Smooth muscle cell (in vitro differentiated cells): ENCODE results near the gene AHCYL1. TPM values are rescaled to one million over a fixed set of nuclear protein-coding genes. Genes with fewer than 3 reads are reported as not detected.

Experiments used
- DNase-seq: peaks from one replicate; lab custom pipeline; 2025; ENCODE audit not compliant: unreplicated experiment; lab: John Stamatoyannopoulos, UW
- H2AFZ ChIP-seq: fragments of 200-600 bp; sonication (generic); 2 replicates; pipeline ENCODE4 v1.6.0; 2016; ENCODE audit warnings: antibody characterized with exemption, low read depth, mild to moderate bottlenecking
- H3F3A ChIP-seq: fragments of 200-600 bp; sonication (generic); 2 replicates; pipeline ENCODE4 v1.6.0; 2017; ENCODE audit warnings: antibody characterized with exemption, low read depth
- H3K27ac ChIP-seq: fragments of 200-600 bp; sonication (generic); 2 replicates; pipeline ENCODE4 v1.5.1; 2016; ENCODE audit warnings: low read depth, mild to moderate bottlenecking
- H3K27me3 ChIP-seq: fragments of 200-600 bp; sonication (generic); 2 replicates; pipeline ENCODE4 v1.6.1; 2016; ENCODE audit warnings: low read depth, mild to moderate bottlenecking
- H3K36me3 ChIP-seq: fragments of 200-600 bp; sonication (generic); 2 replicates; pipeline ENCODE4 v1.5.1; 2016; ENCODE audit warnings: low read depth
- H3K4me1 ChIP-seq: fragments of 200-600 bp; sonication (generic); 2 replicates; pipeline ENCODE4 v1.5.1; 2016; ENCODE audit warnings: low read depth
- H3K4me2 ChIP-seq: fragments of 200-600 bp; sonication (generic); 2 replicates; pipeline ENCODE4 v1.6.0; 2016; ENCODE audit warnings: mild to moderate bottlenecking
- H3K4me3 ChIP-seq: fragments of 200-600 bp; sonication (generic); 2 replicates; pipeline ENCODE4 v1.5.1; 2016; ENCODE audit warnings: mild to moderate bottlenecking
- H3K79me2 ChIP-seq: fragments of 200-600 bp; sonication (generic); 2 replicates; pipeline ENCODE4 v1.6.0; 2016; ENCODE audit warnings: low read depth, mild to moderate bottlenecking
- H3K9ac ChIP-seq: fragments of 200-600 bp; sonication (generic); 2 replicates; pipeline ENCODE4 v1.6.0; 2016; ENCODE audit warnings: low read depth
- H3K9me3 ChIP-seq: fragments of 200-600 bp; sonication (generic); replicated peaks from 2 replicates; pipeline ENCODE4 v1.5.1; 2016; ENCODE audit warnings: low read depth
- H4K20me1 ChIP-seq: fragments of 200-600 bp; sonication (generic); 2 replicates; pipeline ENCODE4 v1.6.0; 2016; ENCODE audit warnings: low read depth
- WGBS: methylation state at CpG from one replicate; pipeline ENCODE4 v1.1.7; 2016; ENCODE audit warnings: low lambda C conversion rate; 5-methylcytosine and 5-hydroxymethylcytosine counted together
- polyA plus RNA-seq: library from polyadenylated mRNA; unstranded; fragments of >200 nt; fragmentation: Nextera tagmentation; extraction: Ambion mirVana; gene quantifications from 2 replicates; pipeline ENCODE4 v1.2.1, GENCODE V29; 2016
- total RNA-seq: library from RNA; depleted of rRNA; stranded (reverse); fragments of >200 nt; gene quantifications from 2 replicates; pipeline ENCODE4 v1.2.3, GENCODE V29; 2014
- TF ChIP-seq, protein P1 (sequence below): fragments of 200-600 bp; sonication (generic); IDR thresholded peaks from 2 replicates; pipeline ENCODE4 v1.5.1; 2017; ENCODE audit warnings: borderline replicate concordance, mild to moderate bottlenecking, antibody characterized with exemption; ENCODE audit not compliant: insufficient read depth, poor library complexity, severe bottlenecking

The AHCYL1 gene
- total and polyA plus RNA-seq, 2 experiments from 2014 or later = 79.5 to 144 TPM

DNA sequence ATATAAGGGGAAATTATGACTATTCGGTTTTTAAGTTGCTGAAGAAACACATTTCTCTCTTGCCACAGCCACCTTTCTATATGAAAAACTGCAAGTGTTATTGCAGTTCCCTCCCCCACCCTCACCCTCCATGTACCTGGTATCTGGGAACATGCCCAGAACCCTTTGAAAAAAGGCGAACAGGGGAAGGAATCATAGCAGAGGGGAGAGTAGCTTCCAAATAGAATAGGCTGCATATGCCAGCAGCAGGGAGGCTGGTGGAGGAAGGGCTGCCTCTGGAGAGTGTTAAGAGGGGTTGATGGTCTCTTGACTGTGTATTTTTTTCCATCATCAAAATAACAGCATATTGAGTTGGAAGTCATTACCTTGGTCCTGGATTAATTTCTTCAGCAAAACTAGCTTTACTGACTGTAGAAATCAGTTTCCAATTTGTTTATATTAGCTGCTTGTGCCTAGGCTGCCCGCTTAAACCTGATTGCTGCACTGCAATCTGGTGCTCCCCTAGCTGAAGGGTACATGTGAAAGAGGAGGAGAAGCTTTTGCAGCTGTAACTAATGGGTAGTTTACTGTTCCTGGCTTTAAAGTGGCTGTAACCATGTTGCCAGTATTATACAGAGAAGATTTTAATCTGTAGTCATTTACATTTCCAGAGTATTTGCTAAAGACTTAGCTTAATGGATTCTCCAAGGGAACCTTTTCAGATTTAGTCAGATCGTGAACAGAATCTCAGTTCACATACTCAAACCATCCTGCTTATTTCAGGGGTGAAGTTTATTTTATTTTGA lies 22.7 kb downstream of the AHCYL1 start:
- no peaks in the 10 kb centered on the region for H3K9me3 ChIP-seq
- peak overlapping the region; percentile 85 for H3K4me2 ChIP-seq
- no peaks in the 10 kb centered on the region for H3K36me3 ChIP-seq
- peaks cover 47% of the 10 kb centered on the region for H3F3A ChIP-seq
- H3K4me3 ChIP-seq = no peak overlapping the region
- 47% methylated on average over 4 of the region's 4 CpGs for WGBS
- H3K4me1 ChIP-seq = peaks cover 50% of the 10 kb centered on the region
- no peak for DNase-seq
- TF ChIP-seq, protein P1, sequence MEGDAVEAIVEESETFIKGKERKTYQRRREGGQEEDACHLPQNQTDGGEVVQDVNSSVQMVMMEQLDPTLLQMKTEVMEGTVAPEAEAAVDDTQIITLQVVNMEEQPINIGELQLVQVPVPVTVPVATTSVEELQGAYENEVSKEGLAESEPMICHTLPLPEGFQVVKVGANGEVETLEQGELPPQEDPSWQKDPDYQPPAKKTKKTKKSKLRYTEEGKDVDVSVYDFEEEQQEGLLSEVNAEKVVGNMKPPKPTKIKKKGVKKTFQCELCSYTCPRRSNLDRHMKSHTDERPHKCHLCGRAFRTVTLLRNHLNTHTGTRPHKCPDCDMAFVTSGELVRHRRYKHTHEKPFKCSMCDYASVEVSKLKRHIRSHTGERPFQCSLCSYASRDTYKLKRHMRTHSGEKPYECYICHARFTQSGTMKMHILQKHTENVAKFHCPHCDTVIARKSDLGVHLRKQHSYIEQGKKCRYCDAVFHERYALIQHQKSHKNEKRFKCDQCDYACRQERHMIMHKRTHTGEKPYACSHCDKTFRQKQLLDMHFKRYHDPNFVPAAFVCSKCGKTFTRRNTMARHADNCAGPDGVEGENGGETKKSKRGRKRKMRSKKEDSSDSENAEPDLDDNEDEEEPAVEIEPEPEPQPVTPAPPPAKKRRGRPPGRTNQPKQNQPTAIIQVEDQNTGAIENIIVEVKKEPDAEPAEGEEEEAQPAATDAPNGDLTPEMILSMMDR = no peak
- H2AFZ ChIP-seq = no peak overlapping the region
- H3K27me3 ChIP-seq = no peaks in the 10 kb centered on the region
- H3K79me2 ChIP-seq = peaks cover 60% of the 10 kb centered on the region
- H3K9ac ChIP-seq = no peak overlapping the region
- peak overlapping the region; percentile 95 for H3K27ac ChIP-seq
- peaks cover 45% of the 10 kb centered on the region for H4K20me1 ChIP-seq

DNA sequence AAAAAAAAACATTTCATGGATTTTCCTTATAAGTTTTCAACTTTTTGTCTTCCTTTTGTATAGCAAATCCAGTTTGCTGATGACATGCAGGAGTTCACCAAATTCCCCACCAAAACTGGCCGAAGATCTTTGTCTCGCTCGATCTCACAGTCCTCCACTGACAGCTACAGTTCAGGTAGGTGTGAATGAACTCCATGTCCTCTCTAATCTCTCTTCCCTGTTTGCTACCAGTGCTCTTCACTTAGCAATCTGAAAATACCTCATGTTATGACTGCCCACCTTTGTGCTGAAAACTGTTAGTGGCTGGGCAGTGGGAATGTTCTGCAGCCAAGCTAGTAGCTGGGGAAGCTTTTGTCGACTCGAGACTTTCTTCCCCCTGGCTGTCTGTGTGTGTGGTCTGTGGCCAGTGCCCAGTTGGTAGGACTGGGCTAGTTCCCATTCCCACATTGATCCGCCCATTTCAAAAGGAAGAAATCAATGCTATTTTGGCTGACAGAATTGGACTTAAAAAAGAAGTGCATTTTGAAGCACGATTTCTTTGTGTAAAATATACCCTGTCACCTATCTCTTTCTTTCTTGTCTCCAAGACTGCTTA lies 24.5 kb downstream of the AHCYL1 start:
- H3K4me3 ChIP-seq = no peak overlapping the region
- H3K9ac ChIP-seq = no peak overlapping the region
- H2AFZ ChIP-seq = no peak overlapping the region
- H3K9me3 ChIP-seq = no peaks in the 10 kb centered on the region
- peaks cover 32% of the 10 kb centered on the region for H3F3A ChIP-seq
- H3K27ac ChIP-seq = peak overlapping the region; percentile 76
- TF ChIP-seq, protein P1 = no peak
- H3K27me3 ChIP-seq = no peaks in the 10 kb centered on the region
- H3K36me3 ChIP-seq = peaks cover 10% of the 10 kb centered on the region
- peaks cover 52% of the 10 kb centered on the region for H4K20me1 ChIP-seq
- no peak for DNase-seq
- 82% methylated on average over 7 of the region's 7 CpGs for WGBS
- no peak overlapping the region for H3K4me2 ChIP-seq
- H3K4me1 ChIP-seq = peaks cover 36% of the 10 kb centered on the region
- H3K79me2 ChIP-seq = peaks cover 61% of the 10 kb centered on the region

DNA sequence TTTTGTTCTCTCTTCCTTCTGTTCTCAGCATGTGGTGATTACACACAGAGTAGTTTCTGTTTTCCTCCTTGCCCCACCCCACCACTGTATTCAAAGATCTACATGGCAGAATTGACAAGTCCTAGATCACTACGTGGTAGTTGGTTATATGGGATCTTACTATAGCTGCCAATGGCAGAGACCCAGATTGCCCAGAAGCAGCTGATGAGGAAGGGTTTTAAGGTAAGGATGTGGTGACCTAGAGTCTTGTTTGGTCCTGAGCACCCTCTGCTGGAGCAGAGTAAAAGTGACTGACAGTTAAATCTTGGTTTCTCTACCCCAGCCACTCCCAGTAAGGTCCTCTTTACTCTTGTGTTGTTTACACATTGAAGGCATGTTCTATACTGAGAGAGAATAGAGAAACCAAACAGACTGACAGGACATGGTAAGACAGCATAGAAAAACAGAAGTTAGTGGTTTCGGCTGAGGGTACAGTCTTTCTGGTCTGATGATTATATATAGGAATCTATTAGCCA lies 27.0 kb downstream of the AHCYL1 start:
- H4K20me1 ChIP-seq = peaks cover 30% of the 10 kb centered on the region
- no peak overlapping the region for H2AFZ ChIP-seq
- H3F3A ChIP-seq = peaks cover 12% of the 10 kb centered on the region
- H3K27me3 ChIP-seq = no peaks in the 10 kb centered on the region
- H3K36me3 ChIP-seq = peaks cover 28% of the 10 kb centered on the region
- 48% methylated on average over 2 of the region's 2 CpGs for WGBS
- DNase-seq = no peak
- TF ChIP-seq, protein P1 = peak; percentile 52
- peaks cover 39% of the 10 kb centered on the region for H3K79me2 ChIP-seq
- H3K4me3 ChIP-seq = no peak overlapping the region
- H3K4me2 ChIP-seq = no peak overlapping the region
- H3K27ac ChIP-seq = peak overlapping the region; percentile 76
- H3K9ac ChIP-seq = peak overlapping the region; percentile 36
- no peaks in the 10 kb centered on the region for H3K9me3 ChIP-seq
- H3K4me1 ChIP-seq = peaks cover 11% of the 10 kb centered on the region
